ENCODE measurements around the gene MRS2. TPM values are rescaled to one million over a fixed set of nuclear protein-coding genes. Genes with fewer than 3 reads are reported as not detected.
A peak's percentile ranks its signal among the peaks of the same experiment; 100 is the strongest.
"Not testable (repeated sequence)": the region's sequence is repeated elsewhere in the genome, so short reads cannot be mapped to it uniquely, and the experiment has no call there.

The MRS2 gene
- total and polyA plus RNA-seq, 8 donors, result 8.4 to 45.2 (median 25.9) TPM

DNA sequence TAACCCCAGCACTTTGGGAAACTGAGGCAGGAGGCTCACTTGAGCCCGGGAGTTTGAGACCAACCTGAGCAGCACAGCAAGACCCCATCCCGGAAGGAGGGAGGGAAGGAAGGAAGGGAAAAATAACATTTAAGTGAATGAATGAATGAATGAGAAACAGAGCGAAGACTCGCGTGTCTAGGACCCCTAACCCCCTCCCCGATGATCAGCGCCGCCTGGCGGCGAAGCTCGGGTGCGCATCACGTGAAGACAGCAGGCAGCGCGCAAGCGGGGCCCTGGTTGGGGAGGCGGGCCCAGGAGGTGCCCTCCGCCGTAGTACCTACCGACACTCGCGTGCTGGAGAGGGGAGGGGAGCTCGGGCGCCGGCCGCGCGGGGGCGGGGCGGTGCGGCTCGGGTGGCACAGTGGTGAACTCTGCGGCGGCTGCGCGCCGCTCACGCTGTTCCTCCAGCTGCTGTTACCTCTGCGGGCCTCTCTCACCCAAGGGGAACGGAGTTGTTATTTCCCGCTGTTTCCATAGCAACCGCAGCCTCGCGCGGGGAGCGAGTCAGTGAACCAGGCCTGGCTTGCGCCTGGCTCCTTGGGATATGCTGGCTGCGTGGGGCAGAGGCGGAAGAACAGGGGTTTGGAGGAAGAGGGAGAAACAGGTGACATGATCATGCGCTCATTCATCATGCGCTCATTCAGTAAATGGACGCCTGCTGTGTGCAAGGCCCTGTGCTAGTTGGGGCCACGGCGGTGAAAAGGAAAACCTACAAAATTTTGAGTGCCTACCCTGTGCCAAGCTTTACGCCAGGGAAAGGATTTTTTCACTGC lies 42.9 kb upstream of the MRS2 start:
- TF ChIP-seq, protein P1, sequence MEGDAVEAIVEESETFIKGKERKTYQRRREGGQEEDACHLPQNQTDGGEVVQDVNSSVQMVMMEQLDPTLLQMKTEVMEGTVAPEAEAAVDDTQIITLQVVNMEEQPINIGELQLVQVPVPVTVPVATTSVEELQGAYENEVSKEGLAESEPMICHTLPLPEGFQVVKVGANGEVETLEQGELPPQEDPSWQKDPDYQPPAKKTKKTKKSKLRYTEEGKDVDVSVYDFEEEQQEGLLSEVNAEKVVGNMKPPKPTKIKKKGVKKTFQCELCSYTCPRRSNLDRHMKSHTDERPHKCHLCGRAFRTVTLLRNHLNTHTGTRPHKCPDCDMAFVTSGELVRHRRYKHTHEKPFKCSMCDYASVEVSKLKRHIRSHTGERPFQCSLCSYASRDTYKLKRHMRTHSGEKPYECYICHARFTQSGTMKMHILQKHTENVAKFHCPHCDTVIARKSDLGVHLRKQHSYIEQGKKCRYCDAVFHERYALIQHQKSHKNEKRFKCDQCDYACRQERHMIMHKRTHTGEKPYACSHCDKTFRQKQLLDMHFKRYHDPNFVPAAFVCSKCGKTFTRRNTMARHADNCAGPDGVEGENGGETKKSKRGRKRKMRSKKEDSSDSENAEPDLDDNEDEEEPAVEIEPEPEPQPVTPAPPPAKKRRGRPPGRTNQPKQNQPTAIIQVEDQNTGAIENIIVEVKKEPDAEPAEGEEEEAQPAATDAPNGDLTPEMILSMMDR (IDR thresholded peaks at IDR 0.05), result peak in 5 of 7 experiments; percentile 25 to 61 (median 46)
- TF ChIP-seq POLR2A (IDR thresholded peaks at IDR 0.05), result no peak
- peak in 1 of 3 donors; percentile 6 for TF ChIP-seq POLR2AphosphoS5 (IDR thresholded peaks at IDR 0.05)
- TF ChIP-seq EP300 (IDR thresholded peaks at IDR 0.05), result no peak
- peak; percentile 72 to 95 for DNase-seq
- Histone ChIP-seq H3K4me3 (peak overlapping the region; percentile 48 to 62 (median 54)), H3K27me3 (peaks cover 0 to 16% (median 3%) of the 10 kb centered on the region in 3 donors), H3K27ac (peak overlapping the region in 2 of 5 donors; percentile 15 to 53), H3K9me3 (no peaks in the 10 kb centered on the region), H3K4me1 (peaks cover 13 to 33% (median 25%) of the 10 kb centered on the region in 4 donors), H3K36me3 (no peaks in the 10 kb centered on the region)
- intact Hi-C loops (cut with DNase I; ENCODE audit: low total_unique reads), result no loop called here
- 3 to 6% (median 5%) methylated on average over 41 to 55 of the region's 55 CpGs for WGBS, 5 donors

DNA sequence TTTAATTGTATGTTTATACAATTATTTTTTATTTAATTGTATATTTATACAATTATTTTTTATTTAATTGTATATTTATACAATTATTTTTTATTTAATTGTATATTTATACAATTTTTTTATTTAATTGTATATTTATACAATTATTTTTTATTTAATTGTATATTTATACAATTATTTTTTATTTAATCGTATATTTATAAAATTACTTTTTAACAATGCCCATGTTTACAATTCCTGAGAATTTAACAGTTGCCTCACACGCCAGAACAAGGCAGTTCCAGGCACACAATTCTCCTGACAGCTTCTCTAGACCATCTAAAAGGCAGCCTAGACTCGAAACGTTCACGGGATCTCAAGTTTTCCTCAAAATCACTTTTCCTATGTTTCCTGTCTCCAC lies 40.4 kb upstream of the MRS2 start:
- H3K27ac ChIP-seq; H3K36me3 ChIP-seq; H3K9me3 ChIP-seq; intact Hi-C loops (cut with DNase I; ENCODE audit: low total_unique reads); H3K4me3 ChIP-seq; DNase-seq: not testable (repeated sequence)
- 77 to 86% (median 84%) methylated on average over 5 of the region's 5 CpGs for WGBS, 5 donors
- Histone ChIP-seq H3K27me3 (peaks cover 0 to 14% (median 3%) of the 10 kb centered on the region in 3 donors), H3K4me1 (peaks cover 13 to 26% (median 21%) of the 10 kb centered on the region in 4 donors)

GRCh38 chr6:24365103-24365633 lies 37.6 kb upstream of the MRS2 start:
- intact Hi-C loops (cut with DNase I; ENCODE audit: low total_unique reads); DNase-seq; H3K27ac ChIP-seq; H3K4me3 ChIP-seq; H3K36me3 ChIP-seq; H3K27me3 ChIP-seq; H3K4me1 ChIP-seq; H3K9me3 ChIP-seq: not testable (repeated sequence)
- WGBS, 5 donors, result 76 to 83% (median 77%) methylated on average over 8 of the region's 8 CpGs

DNA sequence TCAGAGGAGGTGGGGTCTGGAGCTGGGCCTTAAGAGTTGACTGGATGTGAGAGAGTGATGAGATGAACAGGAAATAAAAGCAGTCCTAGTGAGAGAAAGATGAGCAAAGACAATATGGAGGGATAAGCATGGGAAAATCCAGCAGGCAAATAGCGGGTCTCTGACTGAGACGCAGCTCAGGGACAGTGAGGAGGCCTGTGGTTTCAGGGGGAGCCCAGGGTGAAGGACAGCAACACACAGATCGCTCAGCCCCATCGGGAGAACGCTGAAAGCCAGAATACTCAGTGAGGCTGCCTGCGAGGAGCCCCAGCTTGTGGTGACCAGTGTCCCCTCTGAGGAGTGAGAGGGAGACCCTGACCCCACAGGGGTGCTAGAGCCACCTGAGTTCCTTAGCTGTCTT lies 28.1 kb upstream of the MRS2 start:
- intact Hi-C loops (cut with DNase I; ENCODE audit: low total_unique reads), result no loop called here

DNA sequence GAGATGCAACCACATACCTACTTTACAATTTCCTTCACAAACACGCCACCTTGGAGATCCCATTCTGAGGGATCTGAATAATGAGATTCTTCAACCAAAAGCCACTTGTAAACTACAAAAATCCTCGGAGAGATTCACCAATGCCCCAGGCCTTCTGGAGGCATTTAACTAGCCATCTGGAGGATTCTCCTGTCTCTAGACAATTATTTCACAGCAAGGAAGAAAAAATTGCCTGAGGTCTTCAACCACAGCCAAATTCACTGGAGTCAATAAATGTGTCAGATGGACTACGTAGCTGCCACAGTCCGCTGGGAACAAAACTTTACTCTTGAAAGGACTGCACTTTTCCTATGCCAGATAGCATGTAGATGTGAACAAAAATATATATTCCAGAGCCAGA lies 25.9 kb upstream of the MRS2 start:
- WGBS, 5 donors, result 57 to 79% (median 65%) methylated on average over 4 of the region's 4 CpGs
- DNase-seq, result no peak
- intact Hi-C loops (cut with DNase I; ENCODE audit: low total_unique reads), result no loop called here
- H3K27ac ChIP-seq, result no peak overlapping the region
- no peaks in the 10 kb centered on the region for H3K9me3 ChIP-seq
- TF ChIP-seq EP300 (IDR thresholded peaks at IDR 0.05), result no peak
- no peak for TF ChIP-seq POLR2AphosphoS5 (IDR thresholded peaks at IDR 0.05)
- no peak for TF ChIP-seq POLR2A (IDR thresholded peaks at IDR 0.05)
- TF ChIP-seq, protein P1 (IDR thresholded peaks at IDR 0.05), result no peak
- no peaks in the 10 kb centered on the region for H3K4me1 ChIP-seq
- H3K4me3 ChIP-seq, result no peak overlapping the region
- H3K36me3 ChIP-seq, result no peaks in the 10 kb centered on the region
- H3K27me3 ChIP-seq, result no peaks in the 10 kb centered on the region

More for the DNA sequence above, 28.1 kb upstream of the MRS2 start:
- Histone ChIP-seq H3K9me3 (peaks cover 0 to 8% (median 0%) of the 10 kb centered on the region in 4 donors), H3K27ac (no peak overlapping the region), H3K36me3 (no peaks in the 10 kb centered on the region), H3K4me3 (no peak overlapping the region), H3K27me3 (no peaks in the 10 kb centered on the region), H3K4me1 (no peaks in the 10 kb centered on the region)
- 84 to 91% (median 87%) methylated on average over 5 to 6 of the region's 6 CpGs for WGBS, 5 donors
- DNase-seq, result no peak
- no peak for TF ChIP-seq POLR2AphosphoS5 (IDR thresholded peaks at IDR 0.05)
- no peak for TF ChIP-seq POLR2A (IDR thresholded peaks at IDR 0.05)
- TF ChIP-seq, protein P1 (IDR thresholded peaks at IDR 0.05), result no peak
- TF ChIP-seq EP300 (IDR thresholded peaks at IDR 0.05), result no peak
